Inflammatory macrophage treated with lipopolysaccharide for 4 hours (primary cell): ENCODE data around the gene CASQ1.

Experiments
- DNase-seq: peaks from one replicate; pipeline ENCODE4 v3.0.0-alpha.2; 2020

The CASQ1 gene

GRCh38 chr1:160205242-160206035 is 15.1 kb downstream of the CASQ1 start, which contains the start of gene PEA15:
PEA15 (plus strand) TSS chr1:160205384; CDS start chr1:160211545, 6,161 bp downstream.
- peak; percentile 72 for DNase-seq

DNA sequence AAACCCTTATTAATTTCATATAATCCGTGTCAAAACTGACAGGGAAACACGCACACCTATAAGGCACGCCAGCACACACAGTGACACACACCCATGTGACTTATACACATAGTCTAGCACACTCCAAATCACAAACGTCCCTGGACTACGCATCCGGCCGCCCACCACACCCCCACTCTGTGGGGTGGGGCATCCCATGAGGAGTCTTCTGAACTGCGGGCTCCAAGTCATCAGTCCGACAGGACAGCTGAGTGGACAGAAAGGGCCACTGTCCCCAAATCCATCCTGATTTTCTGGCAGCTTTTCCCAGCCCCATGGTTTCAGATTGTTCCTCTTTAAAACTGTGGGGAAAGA is 15.6 kb downstream of the CASQ1 start:
- DNase-seq, result peak; percentile 75

GRCh38 chr1:160206421-160207117 is 16.2 kb downstream of the CASQ1 start:
- DNase-seq, result peak; percentile 62

GRCh38 chr1:160207118-160207650 is 16.8 kb downstream of the CASQ1 start:
- no peak for DNase-seq

GRCh38 chr1:160207771-160208556 is 17.6 kb downstream of the CASQ1 start:
- no peak for DNase-seq

- no peak for DNase-seq
Observed at GRCh38 chr1:160208557-160209320, 18.4 kb downstream of the CASQ1 start.

- DNase-seq, result no peak
Observed at GRCh38 chr1:160209321-160210046, 19.1 kb downstream of the CASQ1 start.

- DNase-seq, result no peak
Observed at GRCh38 chr1:160210561-160210960, 20.2 kb downstream of the CASQ1 start.

DNA sequence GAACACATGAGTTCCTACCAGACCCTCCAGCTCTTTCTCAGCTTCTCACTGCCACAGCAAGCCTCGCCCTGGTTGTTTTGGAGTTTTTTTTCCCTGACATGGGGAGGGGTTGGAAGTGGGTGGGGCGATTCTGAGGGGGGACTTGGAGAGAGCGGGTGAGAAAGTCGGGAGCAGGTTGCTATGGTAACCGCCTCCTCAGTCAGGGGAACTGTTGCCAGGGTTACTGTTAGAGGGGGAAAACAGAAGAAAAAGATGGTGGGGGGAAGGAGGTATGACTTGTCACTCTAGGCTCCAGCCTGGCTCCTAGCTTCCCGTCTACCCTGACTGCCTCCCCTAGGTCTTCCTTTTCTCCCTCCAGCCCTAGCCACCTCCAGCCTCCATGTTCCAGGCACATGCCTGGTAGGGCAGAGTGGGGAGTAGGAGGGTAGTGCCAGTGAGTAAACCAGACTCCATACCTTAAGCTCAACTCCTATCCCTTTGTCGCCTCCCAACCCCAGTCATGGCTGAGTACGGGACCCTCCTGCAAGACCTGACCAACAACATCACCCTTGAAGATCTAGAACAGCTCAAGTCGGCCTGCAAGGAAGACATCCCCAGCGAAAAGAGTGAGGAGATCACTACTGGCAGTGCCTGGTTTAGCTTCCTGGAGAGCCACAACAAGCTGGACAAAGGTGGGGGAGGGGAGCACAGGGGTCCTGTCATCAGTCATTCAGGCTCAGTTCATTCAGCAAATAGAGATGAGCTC is 20.8 kb downstream of the CASQ1 start:
- DNase-seq, result no peak

GRCh38 chr1:160214481-160215140 is 24.2 kb downstream of the CASQ1 start:
- DNase-seq, result no peak

- no peak for DNase-seq
Observed at GRCh38 chr1:160216301-160216700, 25.9 kb downstream of the CASQ1 start.

- no peak for DNase-seq
Observed at GRCh38 chr1:160217481-160218051, 27.2 kb downstream of the CASQ1 start.

DNA sequence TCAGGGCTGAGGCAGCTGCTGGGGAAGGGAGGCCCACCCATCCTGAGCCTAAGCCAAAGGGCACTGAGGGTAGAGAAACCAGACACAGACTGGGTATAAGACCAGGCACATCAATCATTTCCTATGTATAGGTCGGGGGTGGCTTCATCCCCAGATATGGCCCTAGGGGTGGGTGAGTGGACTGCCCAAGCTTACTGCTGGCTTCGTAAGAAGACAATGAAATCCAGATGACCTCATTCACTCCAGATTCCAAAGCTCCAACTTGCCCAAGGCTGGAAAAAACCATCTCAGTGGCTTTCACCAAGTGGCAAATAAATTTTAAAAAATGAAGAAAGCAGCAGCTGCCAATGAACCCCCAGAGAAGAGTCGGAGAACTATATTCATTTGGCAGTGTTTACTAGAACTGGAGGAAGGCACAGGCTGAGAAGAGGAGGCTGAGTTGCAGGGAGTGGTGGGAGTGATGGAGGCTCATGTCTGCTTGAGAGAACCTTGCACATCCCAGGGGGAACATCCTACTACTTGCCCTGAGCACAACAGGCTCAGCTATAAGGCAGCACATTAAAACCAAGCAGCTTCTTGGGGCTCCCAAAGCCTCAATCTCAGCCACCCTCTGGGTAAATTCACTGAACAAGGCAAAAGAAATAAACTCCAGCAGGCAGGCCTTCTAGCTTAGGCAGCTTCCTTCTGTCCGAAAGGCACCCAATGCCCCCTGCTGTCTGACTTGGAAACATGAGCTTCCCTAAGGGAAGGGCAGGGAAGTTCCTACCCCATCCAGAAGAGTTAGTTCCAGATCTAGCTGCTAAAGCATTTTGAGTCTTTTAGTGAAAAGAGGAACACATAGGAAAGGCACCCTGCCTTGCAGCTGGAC is 28.9 kb downstream of the CASQ1 start:
- DNase-seq, result peak; percentile 44

DNA sequence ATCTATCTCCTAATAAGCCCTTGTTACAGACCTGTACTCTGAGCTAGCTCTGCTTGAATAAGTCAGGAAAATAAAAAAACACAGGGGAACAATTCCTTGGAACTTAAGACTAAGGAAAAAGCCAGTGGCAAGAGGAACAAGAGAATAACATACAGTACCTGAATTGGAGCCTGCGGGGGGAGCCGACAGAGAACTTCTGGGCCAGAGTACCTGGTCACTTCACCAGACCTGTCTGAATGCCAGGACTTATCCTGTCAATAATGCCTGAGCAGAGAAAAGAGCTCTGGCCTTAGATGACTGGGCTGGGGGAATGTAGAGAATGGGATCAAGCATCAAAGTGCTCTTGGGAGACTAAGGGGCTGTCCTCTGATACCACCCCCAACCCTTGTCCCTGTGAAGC is 29.9 kb downstream of the CASQ1 start:
- no peak for DNase-seq

DNA sequence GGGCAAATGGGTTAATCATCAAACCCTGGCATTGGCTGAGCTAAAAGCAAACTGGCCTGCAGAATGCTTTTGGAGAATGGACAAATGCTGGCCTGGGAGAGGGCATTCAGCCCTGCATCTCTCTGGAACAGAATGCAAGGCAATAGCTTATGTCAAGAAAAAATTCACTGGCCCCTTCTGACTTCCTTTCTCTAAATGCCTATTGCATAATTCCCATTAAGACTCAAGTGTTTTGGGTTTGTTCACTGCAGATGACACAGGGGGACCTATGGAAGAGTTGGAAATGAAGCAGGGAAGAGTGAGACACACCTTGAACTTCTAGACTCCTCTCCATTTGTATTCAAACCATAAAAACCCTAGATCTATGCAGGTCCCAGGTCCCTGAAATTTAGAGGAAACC is 30.7 kb downstream of the CASQ1 start:
- DNase-seq, result no peak

DNA sequence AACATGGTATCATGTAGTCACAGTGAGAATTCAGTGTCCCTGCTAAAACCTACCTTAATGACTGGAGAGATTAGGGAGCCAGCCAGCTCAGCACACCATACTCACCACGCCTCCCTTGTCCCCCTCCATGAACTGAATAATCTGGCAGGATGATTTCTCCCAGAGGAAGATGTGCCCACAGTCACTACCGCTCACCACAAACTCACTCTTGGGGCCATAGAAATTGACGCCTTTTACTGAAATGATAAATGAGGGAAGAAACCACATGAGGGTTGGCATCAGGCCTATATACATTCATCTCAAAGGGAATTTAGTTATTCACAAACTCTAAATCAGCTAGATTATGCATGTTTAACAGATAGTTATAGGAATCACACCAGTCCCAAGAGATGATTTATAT is 32.2 kb downstream of the CASQ1 start:
- no peak for DNase-seq

DNA sequence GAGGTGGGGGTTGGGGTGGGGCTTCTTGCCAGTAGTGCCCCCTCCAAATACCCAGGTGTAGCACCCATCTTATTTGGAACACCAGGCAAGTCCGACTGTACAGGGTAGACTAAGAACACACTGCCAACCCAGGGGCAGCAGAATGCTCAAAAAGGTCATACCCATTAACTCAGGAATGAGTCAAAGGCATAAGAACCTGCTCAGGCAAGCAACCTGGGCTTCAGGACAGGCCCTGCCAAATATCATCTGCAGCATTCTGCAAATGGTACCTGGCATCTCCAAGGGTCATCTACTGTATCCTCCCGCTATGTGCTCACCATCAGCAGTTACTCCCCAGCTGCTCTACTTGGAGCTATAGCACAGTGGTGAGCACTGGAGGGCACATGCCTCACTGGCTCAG is 34.2 kb downstream of the CASQ1 start:
- DNase-seq, result no peak

DNA sequence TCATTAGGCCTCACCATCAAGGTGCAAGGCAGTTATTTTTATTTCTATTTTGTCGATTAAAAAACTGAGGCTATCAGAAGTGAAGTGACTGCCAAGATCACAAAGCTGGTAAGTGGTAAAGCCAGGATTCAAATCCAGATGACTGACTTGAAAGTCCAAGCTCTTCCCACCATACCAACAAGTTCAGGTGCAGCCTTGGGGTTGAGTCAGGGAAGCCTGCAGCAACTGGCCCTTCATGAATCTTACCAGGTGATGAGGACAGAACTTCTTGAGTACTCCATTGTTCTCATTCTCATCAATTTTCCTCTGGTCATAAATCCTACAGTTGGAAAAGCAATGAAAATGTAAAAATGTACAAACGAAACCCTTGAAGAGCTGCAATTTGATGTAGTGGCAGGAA is 35.0 kb downstream of the CASQ1 start:
- no peak for DNase-seq

DNA sequence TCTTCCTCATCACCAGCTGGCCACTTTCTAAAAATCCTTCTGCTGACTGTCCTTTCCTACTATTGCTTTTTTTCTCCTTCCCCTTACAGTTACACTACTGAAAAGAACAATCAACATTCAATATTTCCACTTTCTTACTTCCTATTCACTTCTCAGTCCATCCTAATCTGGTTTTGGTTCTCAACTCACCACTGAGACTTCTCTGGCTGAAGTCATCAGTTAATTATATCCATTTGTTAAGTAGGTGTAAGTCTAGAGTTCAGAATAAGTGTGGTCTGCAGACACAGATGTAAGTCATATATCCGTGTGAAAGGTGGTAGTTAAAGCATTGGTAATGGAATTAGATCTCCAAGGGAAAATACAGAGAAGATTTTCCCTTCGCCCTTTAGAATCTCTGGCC is 36.2 kb downstream of the CASQ1 start:
- DNase-seq, result no peak
